GM23248 (cell line): ENCODE data around the gene MSANTD1. TPM values are rescaled to one million over a fixed set of nuclear protein-coding genes. Genes with fewer than 3 reads are reported as not detected.

ENCODE experiments used
- DNase-seq: peaks from one replicate; pipeline ENCODE4 v3.0.0-alpha.2; 2015
- H2AFZ ChIP-seq: fragments of 200-600 bp; sonication (generic); 2 replicates; pipeline ENCODE4 v1.6.1; 2016; ENCODE audit warnings: antibody characterized with exemption
- H3F3A ChIP-seq: fragments of 200-600 bp; sonication (generic); 2 replicates; pipeline ENCODE4 v1.6.1; 2016; ENCODE audit warnings: mild to moderate bottlenecking, antibody characterized with exemption, mixed run types; ENCODE audit not compliant: insufficient read depth
- H3K27ac ChIP-seq: fragments of 200-600 bp; sonication (generic); 2 replicates; pipeline ENCODE4 v1.5.1; 2016; ENCODE audit warnings: mild to moderate bottlenecking
- H3K27me3 ChIP-seq: fragments of 200-600 bp; sonication (generic); replicated peaks from 2 replicates; pipeline ENCODE4 v1.6.1; 2016; ENCODE audit warnings: mild to moderate bottlenecking; ENCODE audit not compliant: insufficient read depth
- H3K36me3 ChIP-seq: fragments of 200-600 bp; sonication (generic); 2 replicates; pipeline ENCODE4 v1.6.1; 2016; ENCODE audit warnings: low read depth, mild to moderate bottlenecking
- H3K4me1 ChIP-seq: fragments of 200-600 bp; sonication (generic); 2 replicates; pipeline ENCODE4 v1.6.1; 2016; ENCODE audit warnings: mild to moderate bottlenecking; ENCODE audit not compliant: insufficient read depth
- H3K4me2 ChIP-seq: fragments of 200-600 bp; sonication (generic); one replicate; pipeline ENCODE4 v1.6.1; 2016; ENCODE audit warnings: mild to moderate bottlenecking; ENCODE audit not compliant: unreplicated experiment
- H3K4me3 ChIP-seq: fragments of 200-600 bp; sonication (generic); 2 replicates; pipeline ENCODE4 v1.5.1; 2016; ENCODE audit warnings: mild to moderate bottlenecking
- H3K79me2 ChIP-seq: fragments of 200-600 bp; sonication (generic); 2 replicates; pipeline ENCODE4 v1.6.1; 2016; ENCODE audit warnings: mild to moderate bottlenecking; ENCODE audit not compliant: insufficient read depth
- H3K9ac ChIP-seq: fragments of 200-600 bp; sonication (generic); 2 replicates; pipeline ENCODE4 v1.6.1; 2016; ENCODE audit warnings: mild to moderate bottlenecking
- H3K9me2 ChIP-seq: fragments of 200-600 bp; sonication (generic); 2 replicates; pipeline ENCODE4 v1.6.1; 2016; ENCODE audit warnings: mixed run types, mild to moderate bottlenecking, moderate library complexity; ENCODE audit not compliant: insufficient read depth
- H3K9me3 ChIP-seq: fragments of 200-600 bp; sonication (generic); one replicate; pipeline ENCODE4 v1.6.1; 2017; ENCODE audit warnings: low read depth
- H4K20me1 ChIP-seq: fragments of 200-600 bp; sonication (generic); 2 replicates; pipeline ENCODE4 v1.6.0; 2016; ENCODE audit not compliant: insufficient read depth
- EZH2 ChIP-seq: fragments of 200-600 bp; sonication (generic); IDR thresholded peaks from 2 replicates; pipeline ENCODE4 v1.6.1; 2018; ENCODE audit warnings: antibody characterized with exemption, mild to moderate bottlenecking; ENCODE audit not compliant: insufficient read depth, poor library complexity, severe bottlenecking
- EZH2phosphoT487 ChIP-seq: fragments of 200-600 bp; sonication (generic); IDR thresholded peaks from 2 replicates; pipeline ENCODE4 v1.6.1; 2018; ENCODE audit warnings: antibody characterized with exemption, moderate library complexity, mild to moderate bottlenecking, low read depth; ENCODE audit not compliant: insufficient read depth
- WGBS, 2 experiments: methylation state at CpG; one replicate each; pipeline ENCODE4 v1.1.6; 2015 to 2017; ENCODE audit warnings: low lambda C conversion rate in 2 of 2, low coverage in 1 of 2; ENCODE audit errors: missing lambda C conversion rate in 2 of 2; 5-methylcytosine and 5-hydroxymethylcytosine counted together
- in situ Hi-C: fragments of 300-500 bp; cut with MboI; formaldehyde crosslinking; loops from 2 replicates; pipeline ENCODE4 v1.15.0; 2020
- polyA plus RNA-seq: library from polyadenylated mRNA; unstranded; fragments of >200 nt; fragmentation: Nextera tagmentation; extraction: Ambion mirVana; gene quantifications from 2 replicates; pipeline ENCODE4 v1.2.1, GENCODE V29; 2016
- total RNA-seq: library from RNA; depleted of rRNA; stranded (reverse); fragments of >200 nt; shearing (Covaris generic); gene quantifications from 2 replicates; pipeline ENCODE4 v1.2.3, GENCODE V29; 2014; rRNA removed

The MSANTD1 gene
- total RNA-seq (2.1 TPM in 1 of 2 replicates, not detected in the other), polyA plus RNA-seq (0.08 TPM in 1 of 2 replicates, not detected in the other)

GRCh38 chr4:3248811-3249661 is at the start of gene MSANTD1:
MSANTD1 (plus strand) TSS chr4:3249159; CDS start chr4:3249223, 64 bp downstream.
- WGBS, 2 experiments = 88 to 89% methylated on average over 67 to 72 of the region's 72 CpGs
- H3K9me2 ChIP-seq = no peaks in the 10 kb centered on the region
- no peak within 1 kb of the TSS for H3K9ac ChIP-seq
- no peak within 1 kb of the TSS for H3K27ac ChIP-seq
- no peaks in the 10 kb centered on the region for H3K4me1 ChIP-seq
- H4K20me1 ChIP-seq = no peaks in the 10 kb centered on the region
- no peak within 1 kb of the TSS for H3K4me3 ChIP-seq
- peak; percentile 68 for DNase-seq
- H3K27me3 ChIP-seq = no peaks in the 10 kb centered on the region
- no peak for TF ChIP-seq EZH2
- no peak for TF ChIP-seq EZH2phosphoT487
- H3K4me2 ChIP-seq = no peak within 1 kb of the TSS
- H3K79me2 ChIP-seq = no peaks in the 10 kb centered on the region
- H3K36me3 ChIP-seq = no peaks in the 10 kb centered on the region
- H3K9me3 ChIP-seq = no peaks in the 10 kb centered on the region
- no peak within 1 kb of the TSS for H2AFZ ChIP-seq
- H3F3A ChIP-seq = no peaks in the 10 kb centered on the region
- in situ Hi-C loops = no loop called here

GRCh38 chr4:3199653-3200422 is 49.1 kb upstream of the MSANTD1 start:
- no peaks in the 10 kb centered on the region for H3K9me2 ChIP-seq
- WGBS, 2 experiments = 55 to 61% methylated on average over 17 of the region's 17 CpGs
- DNase-seq = peak; percentile 65
- no peaks in the 10 kb centered on the region for H3K9me3 ChIP-seq
- H3K27me3 ChIP-seq = no peaks in the 10 kb centered on the region
- peaks cover 21% of the 10 kb centered on the region for H3F3A ChIP-seq
- H4K20me1 ChIP-seq = no peaks in the 10 kb centered on the region
- H3K27ac ChIP-seq = 0 out of 2 replicates have a peak overlapping the region, but pooled peaks have one; percentile 15
- no peak overlapping the region for H3K4me2 ChIP-seq
- H3K4me1 ChIP-seq = peaks cover 24% of the 10 kb centered on the region
- in situ Hi-C loops = no loop called here
- no peaks in the 10 kb centered on the region for H3K79me2 ChIP-seq
- H3K4me3 ChIP-seq = no peak overlapping the region
- no peak overlapping the region for H3K9ac ChIP-seq
- TF ChIP-seq EZH2 = no peak
- TF ChIP-seq EZH2phosphoT487 = no peak
- no peak overlapping the region for H2AFZ ChIP-seq
- no peaks in the 10 kb centered on the region for H3K36me3 ChIP-seq

- H3K36me3 ChIP-seq = no peaks in the 10 kb centered on the region
- H3K4me1 ChIP-seq = peaks cover 24% of the 10 kb centered on the region
- no peaks in the 10 kb centered on the region for H4K20me1 ChIP-seq
- no peak for DNase-seq
- H3K79me2 ChIP-seq = no peaks in the 10 kb centered on the region
- no peak overlapping the region for H3K9ac ChIP-seq
- no peaks in the 10 kb centered on the region for H3K9me2 ChIP-seq
- no peak overlapping the region for H3K4me3 ChIP-seq
- no peaks in the 10 kb centered on the region for H3K9me3 ChIP-seq
- TF ChIP-seq EZH2 (no peak), EZH2phosphoT487 (no peak)
- in situ Hi-C loops = no loop called here
- H3K27me3 ChIP-seq = no peaks in the 10 kb centered on the region
- no peak overlapping the region for H2AFZ ChIP-seq
- 0 out of 2 replicates have a peak overlapping the region, but pooled peaks have one; percentile 15 for H3K27ac ChIP-seq
- WGBS, 2 experiments = 79 to 84% methylated on average over 8 of the region's 8 CpGs
- no peak overlapping the region for H3K4me2 ChIP-seq
- peaks cover 22% of the 10 kb centered on the region for H3F3A ChIP-seq
Measured at GRCh38 chr4:3200423-3201090, 48.4 kb upstream of the MSANTD1 start.
